Peyer's patch (tissue), 4 donors: ENCODE measurements around the gene GNAO1. TPM values are rescaled to one million over a fixed set of nuclear protein-coding genes. Genes with fewer than 3 reads are reported as not detected.

Experiments used
- DNase-seq, 3 donors: peaks; one replicate each; pipeline ENCODE4 v3.0.0-alpha.2; 2017 to 2019
- H3K27ac ChIP-seq, 4 donors: fragments of 200-600 bp; sonication (generic); one replicate each; pipeline ENCODE4 v1.5.1; 2016 to 2019
- H3K27me3 ChIP-seq, 2 donors: fragments of 200-600 bp; sonication (generic); one replicate each; pipeline ENCODE4 v1.5.1; 2019
- H3K36me3 ChIP-seq, 3 donors: fragments of 200-600 bp; sonication (generic); one replicate each; pipeline ENCODE4 v1.5.1; 2016 to 2019
- H3K4me1 ChIP-seq, 4 donors: fragments of 200-600 bp; sonication (generic); one replicate each; pipeline ENCODE4 v1.5.1; 2016 to 2019
- H3K4me3 ChIP-seq, 4 donors: fragments of 200-600 bp; sonication (generic); 1 replicate in 3 of 4; 2 replicates in 1 of 4; pipeline ENCODE4 v1.5.1; 2016 to 2019; ENCODE audit warnings: mild to moderate bottlenecking in 1 of 4
- H3K9me3 ChIP-seq, 4 donors: fragments of 200-600 bp; sonication (generic); one replicate each; pipeline ENCODE4 v1.5.1; 2016 to 2019; ENCODE audit warnings: mild to moderate bottlenecking in 1 of 4
- CTCF ChIP-seq, 6 experiments: fragments of 450-650 bp in 4 of 6; fragments of 200-600 bp in 2 of 6; sonication (generic) in 1 of 6; IDR thresholded peaks; one replicate each; pipeline ENCODE4 v1.5.1; 2017 to 2019; ENCODE audit warnings: antibody characterized with exemption in 6 of 6, mild to moderate bottlenecking in 3 of 6, moderate library complexity in 1 of 6
- POLR2A ChIP-seq, 2 donors: fragments of 450-650 bp; IDR thresholded peaks; one replicate each; pipeline ENCODE4 v1.5.1; 2017; ENCODE audit warnings: antibody characterized with exemption in 2 of 2, mild to moderate bottlenecking in 2 of 2, moderate library complexity in 2 of 2
- small RNA-seq, 2 donors: library from RNA; depleted of rRNA; stranded (forward); fragments of <200 nt; gene quantifications; one replicate each; pipeline ENCODE3, GENCODE V24; 2016
- total RNA-seq, 4 donors: library from RNA; depleted of rRNA; stranded (reverse); fragments of >200 nt; gene quantifications; one replicate each; pipeline ENCODE4 v1.1.0, GENCODE V29; 2016

The GNAO1 gene
- total RNA-seq, 4 donors from 2014 or later: 6.3 to 39.6 (median 7.3) TPM

GRCh38 chr16:56399047-56399446 lies 207.8 kb downstream of the GNAO1 start:
- Histone ChIP-seq H3K9me3 (no peaks in the 10 kb centered on the region), H3K27me3 (no peaks in the 10 kb centered on the region), H3K4me1 (no peaks in the 10 kb centered on the region), H3K4me3 (no peak overlapping the region), H3K27ac (no peak overlapping the region), H3K36me3 (peaks cover 0 to 58% (median 0%) of the 10 kb centered on the region in 3 donors)
- no peak for DNase-seq
- no peak for TF ChIP-seq POLR2A (IDR thresholded peaks at IDR 0.05)
- TF ChIP-seq CTCF (IDR thresholded peaks at IDR 0.05): no peak

- H3K36me3 ChIP-seq: peaks cover 0 to 62% (median 0%) of the 10 kb centered on the region in 3 donors
- no peak overlapping the region for H3K27ac ChIP-seq
- no peak for TF ChIP-seq CTCF (IDR thresholded peaks at IDR 0.05)
- no peak for TF ChIP-seq POLR2A (IDR thresholded peaks at IDR 0.05)
- H3K27me3 ChIP-seq: no peaks in the 10 kb centered on the region
- H3K9me3 ChIP-seq: no peaks in the 10 kb centered on the region
- no peak for DNase-seq
- H3K4me3 ChIP-seq: no peak overlapping the region
- H3K4me1 ChIP-seq: no peaks in the 10 kb centered on the region
Measured at GRCh38 chr16:56399486-56399885, 208.2 kb downstream of the GNAO1 start.

- TF ChIP-seq CTCF (IDR thresholded peaks at IDR 0.05) (no peak), POLR2A (IDR thresholded peaks at IDR 0.05) (no peak)
- Histone ChIP-seq H3K36me3 (peaks cover 0 to 70% (median 0%) of the 10 kb centered on the region in 3 donors), H3K4me3 (no peak overlapping the region), H3K27me3 (no peaks in the 10 kb centered on the region), H3K4me1 (no peaks in the 10 kb centered on the region), H3K9me3 (no peaks in the 10 kb centered on the region), H3K27ac (no peak overlapping the region)
- no peak for DNase-seq
Measured at GRCh38 chr16:56400458-56400857, 209.2 kb downstream of the GNAO1 start.

GRCh38 chr16:56401482-56401881 lies 210.2 kb downstream of the GNAO1 start:
- no peaks in the 10 kb centered on the region for H3K9me3 ChIP-seq
- TF ChIP-seq CTCF (IDR thresholded peaks at IDR 0.05) (peak in 3 of 6 experiments; percentile 38 to 43 (median 41)), POLR2A (IDR thresholded peaks at IDR 0.05) (no peak)
- DNase-seq: no peak

GRCh38 chr16:56405977-56406672 lies 214.8 kb downstream of the GNAO1 start:
- TF ChIP-seq POLR2A (IDR thresholded peaks at IDR 0.05) (no peak), CTCF (IDR thresholded peaks at IDR 0.05) (no peak)
- Histone ChIP-seq H3K4me3 (no peak overlapping the region), H3K27me3 (no peaks in the 10 kb centered on the region), H3K4me1 (peaks cover 0 to 17% (median 2%) of the 10 kb centered on the region in 4 donors), H3K9me3 (no peaks in the 10 kb centered on the region), H3K27ac (no peak overlapping the region), H3K36me3 (peaks cover 0 to 56% (median 0%) of the 10 kb centered on the region in 3 donors)
- DNase-seq: no peak

More at GRCh38 chr16:56401482-56401881, 210.2 kb downstream of the GNAO1 start:
- H3K4me3 ChIP-seq: no peak overlapping the region
- H3K4me1 ChIP-seq: no peaks in the 10 kb centered on the region
- peaks cover 0 to 70% (median 0%) of the 10 kb centered on the region in 3 donors for H3K36me3 ChIP-seq
- H3K27me3 ChIP-seq: no peaks in the 10 kb centered on the region
- no peak overlapping the region for H3K27ac ChIP-seq

Small RNA genes within 50 kb of the gene (small RNA-seq; reads per million reads assigned to genes)
- 0 reads per million in 2 donors for gene MIR3935

Other genes with a start within 250 kb of the GNAO1 start
- 100 to 1,000 TPM; 149 to 265 (median 170) TPM for gene AMFR, start 234.1 kb downstream of the GNAO1 start, total RNA-seq